GM04504 (cell line): ENCODE measurements around the gene LRRC49.

Source experiments
- DNase-seq: peaks from one replicate; pipeline ENCODE4 v3.0.0-alpha.2; 2012; ENCODE audit warnings: low read depth

LRRC49 gene

DNA sequence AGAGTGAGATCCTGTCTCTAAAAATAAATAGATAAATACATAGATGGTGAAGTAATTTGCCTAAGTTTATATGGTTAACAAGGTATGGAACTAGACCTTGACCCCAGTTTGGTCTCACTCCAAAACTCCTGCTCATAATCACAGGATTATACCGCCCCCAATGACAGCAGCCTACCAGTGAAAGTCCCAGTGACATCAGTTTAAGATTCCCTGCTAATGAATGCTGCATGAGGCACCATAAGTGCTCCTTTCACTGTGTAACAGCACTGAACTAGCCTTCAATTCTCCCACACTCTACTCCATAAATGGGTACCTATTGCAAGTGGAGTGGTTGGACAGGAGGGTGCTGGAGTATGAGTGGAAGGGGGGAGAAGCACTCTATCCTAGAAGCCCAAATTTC, 199.0 kb downstream of the LRRC49 start:
- no peak for DNase-seq

DNA sequence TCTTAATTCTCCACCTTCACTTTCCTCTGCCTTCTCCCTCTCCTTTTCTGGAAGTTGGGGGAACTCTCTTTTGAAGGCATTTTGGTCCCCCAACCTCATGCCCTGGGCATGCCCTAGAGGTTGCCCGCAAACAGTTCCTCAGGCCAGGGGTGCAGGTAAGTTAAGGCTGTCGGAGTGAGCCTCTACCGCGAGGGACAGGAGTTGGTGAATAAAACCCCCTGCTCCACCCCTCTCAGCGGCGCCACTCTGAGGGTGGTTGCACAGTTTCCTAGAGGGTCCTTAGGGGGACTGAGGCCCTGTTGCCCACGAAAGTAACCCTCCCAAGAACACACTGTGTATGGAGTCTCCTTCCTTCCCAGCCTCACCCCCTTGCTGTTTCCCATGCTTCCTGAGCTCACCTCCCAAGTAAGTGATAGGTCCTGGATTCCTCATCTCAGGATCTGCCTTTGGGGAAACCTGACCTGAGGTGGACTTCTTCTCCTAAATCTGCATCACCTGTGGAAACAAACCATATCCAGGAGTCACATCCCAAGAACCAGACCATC, 199.5 kb downstream of the LRRC49 start:
- no peak for DNase-seq

DNA sequence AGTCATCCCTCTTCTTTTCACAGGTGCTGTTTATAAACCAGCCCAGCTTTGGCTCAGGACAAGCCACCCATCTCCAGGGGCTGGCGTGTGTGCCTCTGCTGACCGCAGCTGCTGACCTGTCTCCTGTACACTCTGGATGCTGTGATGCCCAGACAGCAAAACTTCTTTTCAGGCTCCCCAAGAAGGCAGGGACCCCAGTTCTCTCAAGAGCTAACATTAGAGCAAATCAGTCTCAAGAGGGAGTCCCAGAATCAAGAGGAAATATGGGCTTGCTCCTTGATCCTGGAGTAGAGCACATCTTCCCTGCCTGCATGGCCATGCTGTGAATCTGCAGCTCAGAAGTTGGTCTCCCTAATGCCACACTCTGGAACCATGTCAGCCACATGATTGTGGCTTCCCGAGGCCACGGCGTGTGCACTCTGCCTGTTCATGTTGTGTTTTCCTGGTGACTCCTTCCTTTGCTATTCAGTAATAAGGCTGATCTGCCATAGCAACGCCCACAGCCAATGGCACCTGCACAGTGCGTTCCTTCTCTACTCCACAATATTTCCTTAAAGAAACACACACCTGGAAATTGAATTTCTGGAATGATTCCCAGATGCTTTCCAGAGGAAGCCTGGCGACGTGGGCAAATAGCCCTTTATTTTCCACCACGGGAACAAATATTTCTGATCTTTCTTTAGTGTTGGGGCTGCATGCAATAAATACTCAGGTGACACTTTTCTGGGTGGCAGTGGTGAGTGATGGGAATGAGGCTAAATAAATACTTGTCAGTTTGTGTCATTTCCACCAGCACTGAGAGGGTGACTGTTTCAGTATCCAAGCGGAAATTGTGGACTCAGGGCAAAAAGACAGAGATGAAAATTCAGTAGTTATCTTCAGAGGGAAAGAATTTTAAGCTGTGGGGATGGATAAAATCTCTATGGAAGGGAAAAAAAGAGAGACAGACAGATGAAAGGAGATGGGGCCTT, 200.7 kb downstream of the LRRC49 start:
- DNase-seq: no peak

DNA sequence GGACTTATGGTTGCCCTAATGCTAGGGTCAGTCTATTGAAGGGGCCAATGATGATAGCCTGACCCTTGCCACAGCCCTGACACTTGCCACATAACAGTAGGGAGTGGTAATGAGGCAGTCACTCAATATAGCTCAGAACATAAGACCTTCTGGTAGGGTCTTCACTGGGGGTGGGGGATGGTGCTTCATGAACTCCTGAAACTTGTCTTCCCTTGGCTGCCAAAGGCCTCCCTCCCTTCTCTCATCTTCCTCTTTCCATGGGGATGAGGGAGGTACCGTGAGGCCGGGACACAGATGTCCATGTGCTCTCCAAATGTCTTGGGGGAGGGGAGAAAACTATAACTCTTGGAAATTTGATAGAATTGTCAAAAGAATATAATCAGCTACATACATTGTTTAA, 201.5 kb downstream of the LRRC49 start:
- no peak for DNase-seq

DNA sequence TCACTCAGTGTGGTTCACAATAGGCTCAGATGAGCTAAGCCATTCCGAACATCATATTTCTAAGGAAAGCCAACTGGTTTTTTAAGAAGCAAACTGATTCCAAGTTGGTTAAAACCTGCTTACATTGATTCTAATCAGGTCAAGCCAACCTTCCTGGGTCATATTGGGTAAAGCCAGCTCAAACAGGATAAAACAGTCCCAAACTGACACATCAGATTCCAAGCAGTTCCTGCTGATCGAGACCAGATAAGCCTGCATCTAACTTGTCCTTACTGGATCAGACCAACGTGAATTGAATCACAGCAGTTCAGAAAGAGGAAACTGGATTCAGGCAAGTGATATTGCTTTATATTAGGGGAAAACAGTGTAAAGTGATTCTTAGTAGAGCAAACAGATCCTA, 204.1 kb downstream of the LRRC49 start:
- DNase-seq: no peak

DNA sequence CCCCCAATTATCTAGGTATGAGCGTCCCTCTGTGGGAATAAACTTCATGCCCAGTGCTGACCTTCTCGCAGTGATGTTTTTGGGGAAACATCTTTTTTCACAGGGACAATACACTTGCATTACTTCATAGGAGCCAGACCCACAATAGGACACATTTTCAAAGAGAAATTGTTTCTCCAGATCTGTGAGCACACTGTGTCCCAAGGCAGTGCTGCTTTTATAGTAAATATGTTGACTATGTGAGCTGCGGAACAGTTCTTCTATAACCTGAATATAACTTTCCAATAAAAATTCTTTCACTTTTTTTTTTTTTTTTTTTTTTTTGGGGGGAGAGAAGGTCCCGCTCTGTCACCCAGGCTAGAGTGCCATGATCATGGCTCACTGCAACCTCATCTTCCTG, 205.3 kb downstream of the LRRC49 start:
- DNase-seq: no peak

DNA sequence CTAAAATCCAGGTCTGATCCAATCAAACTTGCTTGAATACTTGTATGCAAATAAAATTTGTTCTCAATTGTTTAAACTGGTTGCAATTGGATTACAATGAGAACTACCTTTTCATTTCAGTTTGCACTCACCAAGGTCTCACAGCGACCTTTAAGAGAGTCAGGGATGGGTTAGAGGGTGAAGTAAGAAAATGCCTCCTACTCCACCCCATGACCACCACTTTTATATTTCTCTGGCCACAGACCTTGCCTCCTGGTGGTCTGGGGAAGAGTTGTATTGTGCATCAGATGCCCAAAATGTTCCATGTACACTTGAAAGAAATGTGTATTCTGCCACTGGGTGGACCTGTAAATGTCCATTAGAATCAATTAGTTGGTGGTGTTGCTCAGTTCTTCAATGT, 206.3 kb downstream of the LRRC49 start:
- no peak for DNase-seq
